Subcutaneous abdominal adipose tissue (tissue), 5 donors: ENCODE results near the gene RELN.

Source experiments
- H3K27ac ChIP-seq: one replicate; pipeline ENCODE4 v1.7.0; 2013; ENCODE audit warnings: low read depth, mild to moderate bottlenecking, inconsistent platforms, low read length, moderate library complexity
- H3K27me3 ChIP-seq, 5 donors: one replicate each; pipeline ENCODE4 v1.7.0; 2013; ENCODE audit warnings: low read length in 5 of 5, inconsistent platforms in 1 of 5; ENCODE audit not compliant: control insufficient read depth in 5 of 5, insufficient read depth in 4 of 5
- H3K36me3 ChIP-seq, 5 donors: one replicate each; pipeline ENCODE4 v1.7.0; 2013; ENCODE audit warnings: low read length in 5 of 5; ENCODE audit not compliant: control insufficient read depth in 5 of 5, insufficient read depth in 5 of 5
- H3K4me1 ChIP-seq, 5 donors: one replicate each; pipeline ENCODE4 v1.7.0; 2013; ENCODE audit warnings: low read length in 5 of 5, mild to moderate bottlenecking in 3 of 5, moderate library complexity in 1 of 5; ENCODE audit not compliant: control insufficient read depth in 5 of 5, insufficient read depth in 5 of 5
- H3K4me3 ChIP-seq, 5 donors: one replicate each; pipeline ENCODE4 v1.7.0; 2013; ENCODE audit warnings: low read length in 5 of 5, low read depth in 1 of 5
- H3K9ac ChIP-seq, 5 donors: one replicate each; pipeline ENCODE4 v1.7.0; 2013; ENCODE audit warnings: low read length in 5 of 5, mild to moderate bottlenecking in 4 of 5, moderate library complexity in 3 of 5
- H3K9me3 ChIP-seq, 5 donors: one replicate each; pipeline ENCODE4 v1.7.0; 2013; ENCODE audit warnings: low read length in 5 of 5; ENCODE audit not compliant: control insufficient read depth in 5 of 5
- donor health status: healthy.
- donor health status: healthy.
- donor health status: healthy.
- donor health status: healthy.
- donor health status: healthy.

RELN gene

DNA sequence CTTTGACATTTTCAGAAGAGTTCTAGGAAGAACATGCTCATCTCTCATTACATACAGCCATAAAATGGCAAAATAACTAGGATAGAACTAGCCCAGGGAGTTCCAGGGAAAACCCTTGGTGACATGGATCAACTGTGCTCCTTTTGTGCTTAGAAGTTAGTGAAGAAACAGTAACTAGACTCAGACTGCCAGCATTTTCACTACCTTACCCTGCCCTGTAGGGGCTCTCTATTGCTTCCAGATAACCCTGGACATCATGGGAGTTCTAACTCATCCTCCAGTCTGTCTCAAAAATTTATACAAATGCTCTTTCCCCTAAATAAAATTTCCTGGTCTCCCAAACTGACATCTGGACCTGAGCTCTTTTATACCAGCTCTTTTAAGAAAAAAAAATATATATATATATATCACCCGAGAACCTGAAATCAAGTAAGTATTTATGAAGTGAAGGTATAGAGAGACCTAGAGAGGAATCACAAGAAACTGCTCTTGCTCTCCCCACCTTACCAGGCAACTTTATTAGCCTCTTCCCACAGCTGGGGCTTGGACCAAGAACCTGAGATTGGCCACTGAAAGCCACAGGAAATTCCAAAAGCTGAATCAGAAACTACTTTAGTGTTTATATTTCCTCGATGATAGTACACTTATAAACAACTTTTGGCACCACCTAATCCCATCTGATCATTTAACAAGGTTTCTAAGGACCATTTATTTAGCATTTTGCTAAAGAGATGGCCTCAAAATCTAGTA, 101.4 kb downstream of the RELN start:
- Histone ChIP-seq H3K4me3 (no peak overlapping the region), H3K9me3 (no peaks in the 10 kb centered on the region), H3K9ac (no peak overlapping the region), H3K36me3 (no peaks in the 10 kb centered on the region), H3K27me3 (no peaks in the 10 kb centered on the region), H3K4me1 (no peaks in the 10 kb centered on the region), H3K27ac (no peak overlapping the region)

DNA sequence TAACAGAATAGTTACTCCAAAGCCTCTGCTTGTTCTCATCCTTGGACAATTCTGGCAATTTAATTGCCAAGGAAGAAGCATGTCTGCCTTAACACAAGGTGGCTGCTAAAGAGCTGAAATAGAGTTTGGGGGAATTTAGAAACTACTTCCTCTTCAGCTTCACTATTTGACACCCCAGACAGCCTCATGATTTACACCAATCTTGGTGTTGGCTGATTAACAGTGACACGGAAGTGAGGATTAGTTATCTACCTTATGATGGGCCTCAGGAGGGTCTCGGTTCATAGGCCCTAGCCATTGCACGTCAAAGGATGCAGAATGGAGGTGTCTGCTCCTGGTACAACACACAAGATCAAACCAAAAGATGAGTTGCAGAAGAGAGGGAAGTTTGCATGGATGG, 102.4 kb downstream of the RELN start:
- no peaks in the 10 kb centered on the region for H3K36me3 ChIP-seq
- H3K4me3 ChIP-seq: no peak overlapping the region
- H3K27ac ChIP-seq: no peak overlapping the region
- H3K27me3 ChIP-seq: no peaks in the 10 kb centered on the region
- no peaks in the 10 kb centered on the region for H3K4me1 ChIP-seq
- no peak overlapping the region for H3K9ac ChIP-seq
- H3K9me3 ChIP-seq: no peaks in the 10 kb centered on the region

GRCh38 chr7:103879928-103880600, 109.4 kb downstream of the RELN start:
- H3K9me3 ChIP-seq: peaks cover 0 to 3% (median 0%) of the 10 kb centered on the region in 5 donors
- H3K9ac ChIP-seq: no peak overlapping the region
- H3K27ac ChIP-seq: no peak overlapping the region
- H3K27me3 ChIP-seq: no peaks in the 10 kb centered on the region
- no peaks in the 10 kb centered on the region for H3K4me1 ChIP-seq
- H3K36me3 ChIP-seq: no peaks in the 10 kb centered on the region
- no peak overlapping the region for H3K4me3 ChIP-seq

DNA sequence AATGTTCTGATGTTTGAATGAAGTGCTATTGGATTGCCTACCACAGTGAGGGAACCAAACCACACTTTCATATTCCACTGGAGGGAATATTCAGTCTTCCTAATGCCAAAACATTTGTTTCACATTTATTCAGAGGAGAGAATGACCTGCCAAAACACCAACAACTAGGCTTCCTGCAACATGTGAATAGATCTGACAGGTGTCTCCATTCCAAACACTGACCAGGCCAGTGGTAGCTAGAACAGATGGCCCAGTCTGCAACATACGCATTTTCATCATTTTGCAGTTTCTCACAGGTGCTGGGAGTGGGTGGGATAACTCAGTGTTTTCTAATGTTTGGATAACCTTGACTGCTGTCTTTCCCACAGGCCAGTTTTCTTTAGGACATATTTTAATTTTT, 110.0 kb downstream of the RELN start:
- H3K9me3 ChIP-seq: peaks cover 0 to 3% (median 0%) of the 10 kb centered on the region in 5 donors

GRCh38 chr7:103877565-103877964, 111.9 kb downstream of the RELN start:
- no peaks in the 10 kb centered on the region for H3K36me3 ChIP-seq
- no peak overlapping the region for H3K9ac ChIP-seq
- no peaks in the 10 kb centered on the region for H3K4me1 ChIP-seq
- H3K9me3 ChIP-seq: peaks cover 0 to 3% (median 0%) of the 10 kb centered on the region in 5 donors
- no peak overlapping the region for H3K4me3 ChIP-seq
- H3K27me3 ChIP-seq: no peaks in the 10 kb centered on the region
- no peak overlapping the region for H3K27ac ChIP-seq

More for the DNA sequence above, 110.0 kb downstream of the RELN start:
- Histone ChIP-seq H3K9ac (no peak overlapping the region), H3K4me3 (no peak overlapping the region), H3K36me3 (no peaks in the 10 kb centered on the region), H3K4me1 (no peaks in the 10 kb centered on the region), H3K27me3 (no peaks in the 10 kb centered on the region), H3K27ac (no peak overlapping the region)

GRCh38 chr7:103875718-103876117, 113.7 kb downstream of the RELN start:
- H3K4me3 ChIP-seq: no peak overlapping the region
- no peaks in the 10 kb centered on the region for H3K4me1 ChIP-seq
- H3K9me3 ChIP-seq: peaks cover 0 to 3% (median 0%) of the 10 kb centered on the region in 5 donors
- no peaks in the 10 kb centered on the region for H3K27me3 ChIP-seq
- no peak overlapping the region for H3K9ac ChIP-seq
- H3K27ac ChIP-seq: no peak overlapping the region
- no peaks in the 10 kb centered on the region for H3K36me3 ChIP-seq

DNA sequence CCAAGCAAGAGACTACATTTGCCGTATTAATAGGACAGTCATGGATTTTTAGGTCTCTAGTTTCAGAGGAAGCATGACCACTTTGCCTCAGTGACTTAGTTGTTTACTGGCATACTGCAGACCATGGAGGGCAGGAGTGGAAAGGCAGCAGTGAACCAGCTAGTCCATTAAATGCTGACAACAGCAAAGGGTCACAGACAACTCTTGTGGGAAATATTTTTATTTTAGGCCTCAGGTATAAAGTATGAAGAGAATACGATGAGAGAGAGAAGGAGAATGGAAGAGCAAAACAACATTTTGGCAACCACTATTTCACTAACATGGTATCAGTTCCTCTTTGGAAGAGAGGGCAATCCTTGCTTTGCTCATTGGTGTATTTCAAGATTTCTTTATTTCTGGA, 118.0 kb downstream of the RELN start:
- H3K9ac ChIP-seq: no peak overlapping the region
- H3K27me3 ChIP-seq: no peaks in the 10 kb centered on the region
- peaks cover 0 to 3% (median 0%) of the 10 kb centered on the region in 5 donors for H3K9me3 ChIP-seq
- H3K36me3 ChIP-seq: no peaks in the 10 kb centered on the region
- no peak overlapping the region for H3K27ac ChIP-seq
- no peaks in the 10 kb centered on the region for H3K4me1 ChIP-seq
- no peak overlapping the region for H3K4me3 ChIP-seq

DNA sequence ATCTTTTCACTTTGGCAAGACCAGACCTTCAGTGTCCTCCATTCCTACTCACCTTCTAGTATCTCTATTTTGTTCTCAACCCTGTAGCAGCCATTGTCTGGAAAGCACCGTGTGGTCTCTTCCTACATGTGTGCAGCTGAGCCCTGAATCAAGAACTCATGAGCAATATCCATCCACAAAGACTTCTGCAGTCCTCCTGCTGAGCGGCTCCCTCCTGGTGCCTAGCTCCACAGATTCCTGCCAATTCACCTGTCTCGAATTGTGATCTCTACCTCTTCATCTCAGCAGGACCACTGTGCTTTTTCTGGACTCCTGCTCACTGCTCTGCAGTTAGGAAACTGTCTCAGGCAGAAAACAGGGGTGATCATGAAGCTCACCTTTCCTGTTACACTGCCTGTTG, 118.8 kb downstream of the RELN start:
- Histone ChIP-seq H3K9me3 (peaks cover 0 to 2% (median 0%) of the 10 kb centered on the region in 5 donors), H3K4me3 (no peak overlapping the region), H3K9ac (no peak overlapping the region), H3K4me1 (no peaks in the 10 kb centered on the region), H3K27ac (no peak overlapping the region), H3K27me3 (no peaks in the 10 kb centered on the region), H3K36me3 (no peaks in the 10 kb centered on the region)

GRCh38 chr7:103867874-103868273, 121.6 kb downstream of the RELN start:
- no peaks in the 10 kb centered on the region for H3K36me3 ChIP-seq
- no peaks in the 10 kb centered on the region for H3K27me3 ChIP-seq
- H3K4me1 ChIP-seq: no peaks in the 10 kb centered on the region
- no peak overlapping the region for H3K27ac ChIP-seq
- H3K9me3 ChIP-seq: peaks cover 0 to 2% (median 0%) of the 10 kb centered on the region in 5 donors
- H3K9ac ChIP-seq: no peak overlapping the region
- no peak overlapping the region for H3K4me3 ChIP-seq

DNA sequence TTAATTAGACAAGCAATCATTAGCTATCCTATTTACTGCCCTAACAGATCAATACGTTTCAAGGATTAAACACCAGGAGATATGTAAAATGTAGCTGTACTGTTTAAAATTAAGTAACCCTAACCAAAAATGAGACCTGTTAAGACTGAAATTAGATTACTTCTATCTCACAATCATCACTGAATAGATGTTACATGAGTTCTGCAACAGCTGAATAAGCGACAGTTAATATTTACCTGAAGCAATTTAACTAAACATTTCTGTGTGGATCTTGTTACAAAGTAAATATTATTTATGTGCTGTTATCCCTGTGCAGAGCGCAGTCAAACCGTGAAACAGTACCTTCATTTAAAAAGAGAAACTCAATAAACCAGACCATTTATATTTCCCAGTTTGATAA, 122.5 kb downstream of the RELN start:
- no peaks in the 10 kb centered on the region for H3K4me1 ChIP-seq

More for the DNA sequence above, 122.5 kb downstream of the RELN start:
- Histone ChIP-seq H3K36me3 (no peaks in the 10 kb centered on the region), H3K9ac (no peak overlapping the region), H3K27me3 (no peaks in the 10 kb centered on the region), H3K4me3 (no peak overlapping the region), H3K9me3 (peaks cover 0 to 2% (median 0%) of the 10 kb centered on the region in 5 donors), H3K27ac (no peak overlapping the region)
